ENCODE measurements around the gene C19orf12.

The C19orf12 gene

DNA sequence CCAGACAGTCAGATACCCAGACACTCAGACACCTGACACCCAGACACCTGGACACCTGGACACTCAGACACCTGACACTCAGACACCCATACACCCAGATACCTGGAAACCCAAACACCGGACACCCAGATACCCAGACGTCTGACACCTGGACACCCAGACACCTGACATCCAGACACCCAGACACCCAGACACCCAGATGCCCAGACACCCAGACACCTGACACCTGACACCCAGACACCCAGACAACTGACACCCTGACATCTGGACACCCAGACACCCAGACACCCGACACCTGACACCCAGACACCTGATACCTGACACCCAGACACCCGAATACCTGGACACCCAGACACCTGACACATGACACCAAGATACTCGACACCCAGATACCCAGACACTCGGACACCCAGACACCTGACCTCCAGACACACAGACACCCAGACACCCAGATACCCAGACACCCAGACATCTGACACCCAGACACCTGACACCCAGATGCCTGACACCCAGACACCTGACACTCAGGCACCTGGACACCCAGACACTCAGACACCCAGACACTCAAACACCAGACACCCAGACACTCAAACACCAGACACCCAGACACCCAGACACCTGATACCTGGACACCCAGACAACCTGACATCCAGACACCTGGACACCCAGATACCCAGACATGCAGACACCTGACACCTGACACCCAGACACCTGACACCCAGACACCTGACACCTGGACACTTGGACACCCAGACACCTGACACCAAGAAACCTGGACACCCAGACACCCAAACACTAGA, 19.1 kb downstream of the C19orf12 start:
- DNase-seq, result no peak

DNA sequence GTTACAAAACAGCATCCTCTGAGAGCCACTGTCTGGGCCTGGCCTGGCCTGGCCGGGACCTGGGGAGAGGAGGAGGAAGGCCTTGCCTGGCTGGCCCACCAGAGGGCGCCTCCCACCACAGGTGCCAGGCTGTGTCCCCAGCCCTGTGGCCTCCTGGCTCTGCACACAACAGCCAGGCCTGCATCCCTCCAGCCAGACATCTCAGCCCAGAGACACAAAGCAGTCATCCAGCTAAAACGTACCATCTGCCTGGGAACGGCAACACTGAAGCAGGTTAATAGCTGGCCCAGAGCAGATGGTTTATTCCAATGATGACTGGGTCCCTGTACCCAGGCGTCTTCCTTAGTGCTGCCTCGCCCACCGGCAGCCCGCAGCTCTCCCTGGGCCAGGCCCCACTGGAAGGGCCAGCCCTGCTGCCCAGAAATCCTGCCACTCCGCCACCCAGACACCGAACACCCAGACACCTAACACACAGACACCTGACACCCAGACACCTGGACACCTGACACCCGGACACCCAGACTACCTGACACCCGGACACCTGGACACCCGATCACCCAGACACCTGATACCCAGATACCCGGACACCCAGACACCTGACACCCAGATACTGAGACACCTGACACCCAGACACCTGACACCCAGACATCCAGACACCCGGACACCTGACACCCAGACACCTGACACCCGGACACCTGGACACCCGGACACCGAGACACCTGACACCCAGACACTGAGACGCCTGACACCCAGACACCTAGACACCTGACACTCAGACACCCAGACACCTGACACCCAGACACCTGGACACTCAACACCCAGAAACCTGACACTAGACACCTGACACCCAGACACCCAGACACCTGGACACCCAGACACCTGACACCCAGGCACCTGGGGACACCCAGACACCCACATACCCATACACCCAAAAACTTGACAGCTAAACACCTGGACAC, 20.1 kb downstream of the C19orf12 start:
- peak; percentile 87 to 94 (median 89) for DNase-seq

DNA sequence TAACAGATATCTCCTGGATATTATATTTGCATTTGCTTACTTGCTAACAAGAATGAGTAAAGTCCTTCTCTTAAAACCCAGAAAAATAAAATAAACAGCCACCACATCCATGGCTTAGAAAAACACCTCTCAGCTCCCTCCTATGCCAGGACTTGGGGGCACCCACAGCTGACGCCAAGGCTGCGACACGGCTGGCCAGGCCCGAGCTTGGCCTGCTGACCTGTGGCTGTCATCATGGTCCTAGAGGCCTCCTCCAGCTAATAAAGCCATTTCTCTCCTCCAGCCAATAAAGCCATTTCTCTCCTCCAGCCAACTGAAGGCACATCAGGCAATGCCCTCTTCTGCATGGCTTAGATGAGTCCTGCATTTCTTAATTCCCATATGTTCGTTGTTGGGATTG, 20.9 kb downstream of the C19orf12 start:
- no peak for DNase-seq

DNA sequence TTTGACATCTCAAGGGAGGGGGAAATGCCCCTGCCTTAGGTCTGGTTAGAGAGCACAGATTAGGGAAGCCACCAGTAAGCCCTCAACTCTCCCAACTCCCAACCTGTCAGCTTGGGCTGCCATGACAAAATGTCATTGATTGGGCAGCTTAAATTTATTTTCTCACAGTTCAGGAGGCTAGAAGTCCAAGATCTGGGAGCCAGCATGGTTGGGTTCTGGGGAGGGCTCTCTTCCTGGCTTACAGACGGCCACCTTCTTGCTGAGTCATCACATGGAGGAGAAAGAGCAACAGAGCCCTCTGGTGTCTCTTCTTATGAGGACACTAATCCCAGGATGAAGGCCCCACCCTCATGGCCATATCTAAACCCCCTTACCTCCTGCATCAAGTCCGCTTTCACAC, 24.2 kb downstream of the C19orf12 start:
- DNase-seq, result peak; percentile 52 to 74 (median 62)

DNA sequence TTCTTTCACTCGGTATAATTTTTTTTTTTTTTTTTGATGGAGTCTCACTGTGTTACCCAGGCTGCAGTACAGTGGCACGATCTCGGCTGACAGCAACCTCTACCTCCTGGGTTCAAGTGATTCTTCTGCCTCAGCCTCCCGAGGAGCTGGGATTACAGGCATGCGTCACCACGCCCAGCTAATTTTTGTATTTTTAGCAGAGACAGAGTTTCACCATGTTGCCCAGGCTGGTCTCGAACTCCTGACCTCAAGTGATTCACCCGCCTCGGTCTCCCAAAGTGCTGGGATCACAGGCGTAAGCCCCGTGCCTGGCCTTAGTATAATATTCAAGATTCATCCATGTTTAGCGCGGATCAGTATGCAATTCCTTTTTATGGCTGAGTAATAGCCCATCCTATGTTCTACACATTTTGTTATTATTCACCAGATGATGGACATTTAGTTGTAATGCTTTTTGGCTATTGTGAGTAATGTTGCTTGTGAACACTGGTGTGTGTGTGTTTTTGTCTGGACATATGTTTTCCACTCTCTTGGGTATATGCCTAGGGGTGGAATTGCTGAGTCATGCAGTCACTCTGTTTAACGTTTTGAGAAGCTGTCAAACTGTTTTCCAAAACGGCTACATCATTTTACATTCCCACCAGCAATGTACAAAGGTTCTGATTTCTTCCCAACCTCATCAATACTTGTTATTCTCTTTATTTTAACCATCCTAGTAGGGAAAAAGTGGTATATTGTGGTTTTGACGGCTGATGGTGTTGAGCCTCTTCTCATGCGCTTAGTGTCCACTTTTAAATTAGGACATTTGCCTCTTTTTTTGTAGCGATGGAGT, 26.9 kb downstream of the C19orf12 start:
- no peak for DNase-seq

DNA sequence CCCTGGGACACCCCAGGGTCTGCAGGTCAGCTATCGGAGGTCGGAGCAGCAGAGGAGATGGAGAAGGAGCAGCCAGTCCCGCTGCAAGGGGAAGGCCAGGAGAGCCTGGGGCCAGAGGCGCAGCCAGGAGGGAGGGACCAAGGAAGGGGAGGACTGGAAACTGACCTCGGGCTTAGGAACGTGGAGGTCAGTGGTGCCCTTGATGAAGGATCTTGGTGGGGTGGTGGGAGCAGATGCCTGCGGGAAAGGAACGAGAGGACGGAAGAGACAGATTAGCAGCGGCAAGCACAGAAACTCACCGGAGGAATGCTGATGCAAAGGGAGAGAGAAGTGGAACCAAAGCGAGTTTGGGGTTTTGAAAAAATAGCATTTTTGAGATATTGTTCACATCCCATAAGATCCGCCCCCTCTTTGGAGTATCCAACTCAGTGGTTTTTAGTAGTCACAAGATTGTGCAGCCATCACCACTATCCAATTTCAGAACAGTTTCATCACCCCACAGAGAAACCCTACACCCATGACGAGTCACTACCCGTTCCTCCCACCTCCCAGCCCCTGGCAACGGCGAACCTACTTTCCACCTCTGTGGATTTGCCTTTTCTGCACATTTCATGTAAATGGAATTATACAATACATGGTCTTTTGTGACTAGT, 27.7 kb downstream of the C19orf12 start:
- peak; percentile 52 to 78 (median 74) for DNase-seq

DNA sequence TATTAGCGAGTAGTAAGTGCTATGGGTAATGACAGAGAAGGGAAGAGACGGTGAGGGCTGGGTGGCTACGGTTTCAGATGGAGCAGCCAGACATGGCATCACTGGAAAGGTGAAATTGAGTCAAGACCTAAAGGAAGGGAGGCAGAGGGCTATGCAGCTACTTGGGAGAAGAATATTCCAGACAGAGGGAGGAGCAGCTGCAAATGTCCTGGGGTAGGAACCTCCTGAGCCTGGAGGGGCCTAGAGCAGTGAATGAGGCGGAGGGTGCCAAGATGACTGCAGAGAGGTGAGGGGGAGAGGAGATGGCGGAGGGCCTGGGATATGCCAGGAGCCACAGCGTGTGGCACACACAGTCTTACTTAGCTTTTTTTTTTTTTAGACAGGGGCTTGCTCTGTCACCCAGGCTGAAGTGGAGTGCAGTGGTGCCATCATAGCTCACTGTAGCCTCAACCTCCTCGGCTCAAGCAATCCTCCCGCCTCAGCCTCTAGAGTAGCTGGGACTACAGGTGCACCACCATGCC, 28.7 kb downstream of the C19orf12 start:
- DNase-seq, result no peak

DNA sequence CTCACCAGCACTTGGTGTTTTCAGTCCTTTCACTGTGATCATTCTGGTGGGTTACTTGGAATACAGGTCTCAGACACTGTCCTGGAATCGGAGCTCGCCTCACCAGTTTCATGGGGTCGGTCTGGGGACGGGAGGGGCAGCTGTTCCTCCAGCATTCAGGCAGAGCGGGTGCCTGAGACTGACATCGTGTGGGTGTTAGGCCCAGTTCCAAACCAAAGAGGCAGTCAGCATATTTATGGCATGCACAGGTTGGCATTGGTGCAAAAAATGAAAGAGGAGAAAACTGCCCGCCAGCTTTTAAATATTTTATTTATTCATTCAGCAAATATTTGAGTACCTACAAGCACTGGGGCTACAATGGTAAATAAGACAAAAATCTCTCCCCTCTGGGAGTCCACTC, 29.7 kb downstream of the C19orf12 start:
- DNase-seq, result no peak

DNA sequence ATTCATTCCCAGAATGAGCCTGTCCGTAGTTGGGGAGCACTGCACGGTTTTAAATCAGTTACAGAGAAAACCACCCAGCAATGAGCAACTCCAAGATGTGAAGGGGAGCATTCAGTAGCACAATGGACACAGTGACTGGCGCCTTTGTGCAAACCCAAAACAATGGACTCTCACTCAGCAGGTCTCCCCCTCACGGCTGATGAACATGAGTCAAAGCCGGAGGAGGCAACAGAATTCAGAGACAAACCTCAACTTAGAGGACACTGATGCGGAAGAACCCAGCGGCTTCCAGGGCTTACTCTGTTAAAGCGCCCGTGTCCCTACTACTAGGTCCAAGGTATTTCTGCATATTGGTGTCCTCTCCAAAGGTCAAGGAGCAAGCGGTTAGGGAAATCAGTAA, 32.1 kb downstream of the C19orf12 start:
- peak in 1 of 4 experiments; percentile 14 for DNase-seq

DNA sequence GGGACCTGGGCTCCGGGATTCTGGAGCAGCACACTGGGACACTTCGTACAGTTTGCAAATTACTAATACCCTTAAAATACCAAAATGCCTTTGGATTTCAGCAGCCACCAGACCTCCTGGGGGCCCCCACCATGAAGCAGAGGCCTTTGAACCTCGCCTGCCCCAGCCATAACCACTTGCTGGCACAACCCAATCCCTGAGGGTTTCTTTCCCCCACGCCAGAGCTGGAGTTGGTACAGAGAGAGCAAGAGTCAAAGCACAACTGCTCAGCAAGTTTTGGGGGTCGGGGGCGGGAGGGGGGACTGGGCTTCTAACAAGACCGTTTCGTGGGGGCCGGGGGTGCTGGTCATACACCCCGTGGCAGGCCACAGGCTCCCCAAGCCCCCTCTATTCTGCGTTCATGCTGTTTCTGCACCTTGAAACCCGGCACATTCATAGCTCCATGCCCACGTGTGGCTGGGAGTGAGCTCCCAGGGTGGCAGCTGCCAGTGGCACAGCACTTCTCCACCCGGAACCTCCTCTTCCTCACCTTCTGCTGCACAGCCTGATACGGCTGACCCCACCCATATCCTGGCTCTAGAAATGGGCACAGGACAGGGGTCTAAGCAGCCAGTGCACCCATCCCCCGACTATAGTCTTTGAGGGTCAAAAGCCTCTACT, 32.7 kb downstream of the C19orf12 start:
- no peak for DNase-seq

DNA sequence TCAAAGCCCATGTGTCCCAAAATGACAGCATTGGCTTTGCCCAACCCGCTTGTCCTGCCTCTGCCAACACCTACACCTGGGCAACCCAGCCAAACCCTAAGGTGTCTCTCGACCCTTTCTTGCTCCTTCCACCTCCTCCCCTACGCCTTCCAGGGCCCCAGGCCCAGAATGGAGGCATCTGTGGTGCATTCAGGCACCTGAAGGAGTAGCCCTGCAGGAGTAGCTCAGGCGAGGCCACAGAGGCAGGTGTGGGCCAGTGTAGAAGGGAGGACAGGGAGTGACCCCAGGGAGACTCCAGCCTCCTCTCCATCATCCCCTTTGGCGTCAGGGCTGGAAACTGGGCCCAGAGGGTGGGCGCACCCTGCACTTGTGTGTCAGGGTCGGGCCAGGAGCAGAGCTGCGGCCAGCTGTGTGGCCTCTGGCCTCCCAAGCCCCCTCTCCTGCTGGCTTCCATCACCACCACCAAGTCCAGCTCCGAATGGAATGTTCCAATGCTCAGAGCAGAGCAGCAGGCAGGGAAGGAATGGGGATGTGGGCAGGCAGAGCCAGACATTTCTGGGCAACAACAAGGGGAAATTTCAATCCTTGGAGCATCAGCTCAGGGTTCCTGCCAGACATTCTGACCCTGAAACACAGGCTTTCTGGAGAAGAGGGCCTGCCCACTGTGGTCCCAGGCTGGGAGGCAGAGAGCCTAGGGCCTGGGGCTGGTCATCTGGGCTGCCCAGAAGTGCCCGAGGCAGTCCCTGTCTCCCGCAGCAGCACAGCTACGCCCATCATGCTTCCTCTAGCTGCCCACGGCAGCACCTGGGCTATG, 33.4 kb downstream of the C19orf12 start:
- DNase-seq, result no peak

DNA sequence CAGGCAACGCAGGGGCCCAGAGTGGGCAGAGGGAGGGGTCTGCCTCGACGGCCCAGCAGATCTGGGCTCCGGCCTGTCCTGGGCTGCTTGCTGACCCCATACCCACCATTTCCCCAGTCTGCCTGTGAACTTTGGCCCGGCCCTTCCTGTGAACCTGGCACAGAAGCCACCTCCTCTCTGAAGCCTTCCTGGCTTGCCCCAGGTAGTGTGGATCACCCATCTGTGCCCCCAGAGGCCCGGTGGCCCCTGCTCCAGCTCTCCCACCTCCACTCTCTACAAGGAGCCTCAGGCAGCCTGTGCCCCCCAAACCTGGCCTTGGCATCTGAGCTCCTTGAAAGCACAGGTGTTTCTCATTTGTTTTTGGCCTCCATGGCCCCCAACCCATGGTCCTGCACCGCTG, 34.1 kb downstream of the C19orf12 start:
- DNase-seq, result no peak

DNA sequence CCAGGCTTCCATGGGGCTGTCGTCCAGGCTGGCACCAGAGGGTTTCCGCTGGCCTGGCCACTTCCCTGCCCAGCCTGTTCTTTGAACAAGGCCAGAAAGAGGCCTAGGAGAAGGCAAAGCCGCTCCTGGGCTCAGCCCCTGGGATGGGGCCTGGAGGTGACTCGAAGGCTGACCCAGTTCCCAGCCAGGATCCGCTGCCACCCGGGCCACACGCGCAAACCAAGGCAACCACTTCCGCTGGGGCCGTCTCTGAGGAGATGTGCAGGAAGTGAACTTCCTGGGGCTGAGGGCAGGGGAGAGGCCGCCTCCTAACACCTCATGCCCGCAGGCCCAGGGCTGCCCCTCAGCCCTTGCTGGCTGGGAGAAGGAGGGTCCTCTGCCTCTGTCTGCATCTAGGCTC, 34.6 kb downstream of the C19orf12 start:
- peak; percentile 53 to 76 (median 66) for DNase-seq

DNA sequence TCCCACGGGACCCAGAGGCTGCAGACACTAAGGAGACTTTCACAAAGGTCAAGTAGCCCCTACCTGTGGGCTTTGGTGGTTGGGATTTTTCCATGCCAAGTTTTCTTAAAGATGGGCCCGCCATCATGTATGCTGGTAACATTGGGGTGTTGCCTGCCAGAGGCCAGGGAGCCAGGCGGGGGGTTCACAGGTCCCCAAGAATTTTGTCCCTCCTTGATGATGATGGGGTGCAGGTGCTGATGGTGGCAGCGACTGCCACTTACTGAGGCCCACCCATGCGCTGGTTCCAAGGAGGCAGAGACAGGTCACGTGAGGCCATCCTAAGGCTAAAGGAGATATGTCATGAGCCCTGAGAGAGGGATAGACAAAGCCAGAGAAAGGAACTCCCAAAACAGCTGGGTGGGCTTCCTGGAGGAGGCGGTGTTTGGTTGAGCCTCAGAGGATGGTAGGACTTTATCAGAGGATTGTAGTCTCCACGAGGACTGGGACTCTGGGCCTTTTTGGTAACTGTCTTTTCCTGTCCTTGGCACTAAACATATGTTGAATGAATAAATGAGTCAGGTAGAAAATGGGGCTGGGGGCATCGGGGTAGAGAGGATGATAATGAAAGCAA, 35.4 kb downstream of the C19orf12 start:
- DNase-seq, result no peak

DNA sequence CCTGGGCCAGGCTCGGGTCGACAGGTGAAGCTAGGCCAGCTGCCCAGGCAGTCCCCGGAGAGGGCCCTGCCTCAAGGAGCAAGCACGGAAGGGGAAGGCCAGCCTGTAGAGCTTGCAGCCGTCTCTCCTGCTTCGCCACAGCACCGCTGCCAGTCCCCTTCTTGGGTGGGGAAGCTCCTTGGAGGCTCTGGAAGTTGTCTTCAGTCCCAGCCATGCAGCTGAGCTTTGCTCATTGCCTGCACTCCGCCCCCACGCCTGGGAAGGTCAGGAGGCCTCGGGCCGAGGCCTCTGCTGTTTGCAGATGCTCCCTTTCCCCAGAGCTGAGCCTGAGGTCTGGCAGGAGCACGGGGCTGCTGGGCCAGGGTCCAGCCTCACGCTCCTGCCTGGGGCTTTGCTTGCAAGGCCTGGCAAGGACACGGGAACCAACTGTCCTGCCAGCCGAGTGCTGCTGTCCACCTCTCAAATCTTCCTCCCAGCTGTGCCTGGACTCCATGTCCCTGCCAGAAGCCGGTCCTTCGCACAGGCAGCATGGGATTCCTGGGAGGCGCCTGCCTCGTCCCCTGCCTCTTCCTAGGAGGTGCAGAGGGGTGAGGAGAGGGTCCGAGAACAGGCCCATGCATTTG, 36.5 kb downstream of the C19orf12 start:
- DNase-seq, result peak in 2 of 4 experiments; percentile 42 to 49

DNA sequence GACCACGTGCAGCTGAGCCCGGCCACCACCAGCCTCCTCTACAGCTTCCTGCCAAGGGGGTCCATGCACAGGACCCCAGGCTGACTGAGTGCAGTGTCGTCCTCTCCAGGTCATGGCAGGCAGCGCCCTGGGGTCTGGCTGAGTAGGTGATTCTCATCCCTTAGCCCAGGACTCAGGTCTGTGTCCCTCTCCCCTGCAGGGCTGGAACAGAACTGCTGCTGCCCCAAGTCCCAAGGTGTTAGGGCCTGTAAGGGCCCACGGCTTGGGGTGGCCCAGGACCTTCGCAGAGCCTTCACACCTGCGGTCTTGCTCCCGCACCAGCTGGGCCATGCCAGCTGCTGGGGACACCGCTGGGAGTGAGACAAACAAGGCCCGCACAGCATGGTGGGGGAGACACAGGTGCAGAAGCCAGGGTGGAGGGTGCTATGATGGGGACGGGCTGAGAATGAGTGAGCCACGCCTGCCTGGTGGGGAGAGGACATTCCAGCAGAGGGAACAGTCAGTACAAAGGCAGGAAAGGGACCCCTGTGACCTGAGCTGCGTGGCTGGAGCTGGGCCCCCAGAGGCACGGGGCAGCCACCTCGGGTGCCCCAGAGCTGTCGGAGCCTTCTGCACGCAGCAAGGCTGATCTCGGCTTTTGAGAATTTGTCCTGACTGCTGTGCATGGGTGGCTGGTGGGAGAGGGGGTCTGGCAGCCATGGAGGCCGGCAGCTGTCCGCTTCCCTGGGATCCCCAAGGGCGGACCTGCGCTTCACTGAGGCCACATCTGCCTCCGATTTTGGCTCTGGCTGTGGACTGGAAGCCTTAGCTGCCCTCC, 37.9 kb downstream of the C19orf12 start:
- DNase-seq, result no peak

DNA sequence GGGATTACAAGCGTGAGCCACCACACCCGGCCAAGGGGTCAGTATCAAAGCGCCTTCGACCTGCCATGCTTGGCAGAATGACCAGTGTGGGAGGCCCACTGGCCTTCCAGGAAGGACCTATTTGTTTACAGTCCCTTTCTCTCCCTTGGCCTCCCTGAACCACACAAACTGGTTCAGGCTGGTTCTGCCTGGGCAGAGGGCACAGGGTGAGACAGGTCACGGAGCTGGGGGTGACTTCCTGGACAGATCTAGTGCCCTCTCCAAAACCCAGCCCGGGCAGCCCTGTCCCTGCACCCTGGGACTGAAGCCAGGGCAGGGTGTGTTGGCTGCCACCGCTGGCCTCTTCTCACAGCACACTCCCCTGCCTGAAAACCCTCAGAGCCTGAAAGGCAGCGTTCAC, 38.5 kb downstream of the C19orf12 start:
- DNase-seq, result no peak

DNA sequence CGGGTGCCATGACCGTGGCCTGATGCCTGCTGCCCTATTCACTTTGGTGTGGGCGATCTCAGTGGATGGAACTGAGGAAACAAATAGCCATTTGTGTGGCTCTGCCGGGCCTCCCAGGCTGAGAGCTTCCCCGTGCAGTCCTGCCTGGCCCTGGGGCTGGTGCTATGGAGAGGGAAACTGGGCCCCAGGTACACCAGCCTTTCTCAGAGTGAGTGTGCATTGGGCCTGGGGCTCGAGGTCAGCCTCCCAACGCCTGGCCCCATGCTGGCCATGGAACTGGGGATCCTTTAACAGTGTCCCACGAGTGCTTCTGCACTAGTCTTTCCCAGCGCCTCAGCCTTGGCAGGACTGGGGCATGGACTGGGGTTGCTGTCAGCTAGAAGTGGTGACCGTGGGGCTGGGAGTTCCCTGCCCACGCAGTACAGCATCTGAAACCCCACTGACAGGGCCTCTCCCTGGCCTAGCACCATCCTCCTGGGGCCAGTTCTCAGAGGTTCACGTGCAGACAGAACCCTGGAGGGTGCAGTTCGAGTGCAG, 39.3 kb downstream of the C19orf12 start:
- no peak for DNase-seq

All from suppressor macrophage (primary cell).